Occipital lobe (tissue), 2 donors: ENCODE measurements around the gene ZNF208. TPM values are rescaled to one million over a fixed set of nuclear protein-coding genes. Genes with fewer than 3 reads are reported as not detected.
"Not testable (repeated sequence)": the region's sequence is repeated elsewhere in the genome, so short reads cannot be mapped to it uniquely, and the experiment has no call there.

Experiments
- DNase-seq: peaks from one replicate; lab custom pipeline; 2025; lab: John Stamatoyannopoulos, UW
- total RNA-seq: library from RNA; depleted of rRNA; stranded (reverse); fragments of >200 nt; gene quantifications from one replicate; pipeline ENCODE4 v1.2.3, GENCODE V29; 2014

ZNF208 gene
- total RNA-seq, 1 donor from 2014 or later = under 0.01 TPM

GRCh38 chr19:21885516-21885915 lies 125.2 kb downstream of the ZNF208 start:
- not testable (repeated sequence) for DNase-seq

GRCh38 chr19:21884786-21885185 lies 126.0 kb downstream of the ZNF208 start:
- not testable (repeated sequence) for DNase-seq

GRCh38 chr19:21883516-21883915 lies 127.2 kb downstream of the ZNF208 start:
- DNase-seq = no peak

Other genes starting within 250 kb of the ZNF208 start
- gene ZNF100, start 243.4 kb downstream of the ZNF208 start, total RNA-seq = 15.1 TPM
- gene ZNF43, start 174.8 kb downstream of the ZNF208 start, total RNA-seq = 26.0 TPM
- 1.1 TPM for gene ZNF257, start 41.5 kb upstream of the ZNF208 start, total RNA-seq
- not detected for gene ZNF676, start 186.0 kb upstream of the ZNF208 start, total RNA-seq